Neural cell (in vitro differentiated cells): ENCODE results near the gene GMDS.

Experiments used
- CTCF ChIP-seq: fragments of 450-650 bp; IDR thresholded peaks from 2 replicates; pipeline ENCODE4 v1.5.1; 2014; ENCODE audit warnings: antibody characterized with exemption, mild to moderate bottlenecking, moderate library complexity; ENCODE audit not compliant: poor library complexity, severe bottlenecking
- TAF1 ChIP-seq: IDR thresholded peaks from 2 replicates; pipeline ENCODE4 v1.6.1; 2012; ENCODE audit warnings: low read depth

GRCh38 chr6:1614448-1615150, 630.8 kb downstream of the GMDS start:
- TF ChIP-seq CTCF (no peak), TAF1 (no peak)
